ENCODE results near the gene SRPX. TPM values are rescaled to one million over a fixed set of nuclear protein-coding genes. Genes with fewer than 3 reads are reported as not detected.

The SRPX gene
- total RNA-seq, 2 experiments from 2014 or later: 1.2 to 1.5 TPM

DNA sequence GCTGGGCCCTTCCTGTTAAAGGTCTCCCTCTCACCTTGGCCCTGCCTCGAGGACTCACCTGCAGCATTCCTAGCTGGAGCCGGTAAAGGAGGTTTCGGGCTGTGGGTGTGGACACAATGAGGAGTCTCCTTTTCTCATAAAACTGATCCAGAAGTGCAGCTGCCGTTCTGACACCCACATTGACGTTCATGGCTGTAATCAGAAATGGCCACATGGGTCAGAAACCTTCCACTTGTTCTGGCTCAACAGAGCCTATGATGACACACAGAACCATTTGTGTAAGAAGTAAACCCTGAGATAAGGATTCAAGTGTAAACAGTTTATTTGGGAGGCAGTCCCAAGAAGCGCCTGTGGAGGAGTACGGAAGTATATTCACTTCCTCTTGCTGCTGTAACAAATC lies 63.8 kb downstream of the SRPX start:
- ATAC-seq (no peak), DNase-seq (no peak)
- Mint-ChIP-seq H3K4me3 (no peak overlapping the region), H3K27me3 (ENCODE audit: low read depth) (peaks cover 3% of the 10 kb centered on the region), H3K36me3 (ENCODE audit: low read depth) (no peaks in the 10 kb centered on the region), H3K4me1 (ENCODE audit: low read depth) (no peaks in the 10 kb centered on the region), H3K9me3 (ENCODE audit: insufficient read depth) (no peaks in the 10 kb centered on the region), H3K27ac (no peak overlapping the region)
- POLR2A ChIA-PET: no interaction called here
- CTCF ChIA-PET: interaction anchor here (0.6 kb wide), 1 partner anchor 433 kb away, joined by 3 read pairs; no protein-coding TSS in a partner anchor

DNA sequence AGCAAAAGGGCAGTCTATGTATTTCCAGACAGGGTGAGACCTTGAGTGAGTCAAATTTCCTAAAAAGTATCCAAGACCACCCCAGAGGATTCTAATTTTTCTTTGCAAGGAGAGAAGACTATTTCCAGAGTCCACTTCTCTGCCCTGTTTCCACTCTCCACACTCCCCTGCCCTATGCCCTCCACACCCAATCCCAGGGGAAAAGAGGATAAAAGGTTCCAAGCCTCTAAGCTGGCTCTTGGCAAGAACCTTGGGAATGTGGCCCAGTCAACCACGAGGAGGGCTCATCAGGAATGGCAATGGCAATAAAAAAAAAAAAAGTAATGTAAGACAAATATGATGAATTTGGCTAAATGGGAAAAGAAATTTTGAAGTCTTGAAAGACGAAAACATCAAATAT lies 65.9 kb downstream of the SRPX start:
- H3K27me3 Mint-ChIP-seq (ENCODE audit: low read depth): peaks cover 3% of the 10 kb centered on the region
- POLR2A ChIA-PET: no interaction called here
- H3K4me1 Mint-ChIP-seq (ENCODE audit: low read depth): no peaks in the 10 kb centered on the region
- H3K27ac Mint-ChIP-seq: no peak overlapping the region
- no peak for ATAC-seq
- no peak overlapping the region for H3K4me3 Mint-ChIP-seq
- CTCF ChIA-PET: no interaction called here
- H3K36me3 Mint-ChIP-seq (ENCODE audit: low read depth): no peaks in the 10 kb centered on the region
- H3K9me3 Mint-ChIP-seq (ENCODE audit: insufficient read depth): no peaks in the 10 kb centered on the region
- DNase-seq: no peak

DNA sequence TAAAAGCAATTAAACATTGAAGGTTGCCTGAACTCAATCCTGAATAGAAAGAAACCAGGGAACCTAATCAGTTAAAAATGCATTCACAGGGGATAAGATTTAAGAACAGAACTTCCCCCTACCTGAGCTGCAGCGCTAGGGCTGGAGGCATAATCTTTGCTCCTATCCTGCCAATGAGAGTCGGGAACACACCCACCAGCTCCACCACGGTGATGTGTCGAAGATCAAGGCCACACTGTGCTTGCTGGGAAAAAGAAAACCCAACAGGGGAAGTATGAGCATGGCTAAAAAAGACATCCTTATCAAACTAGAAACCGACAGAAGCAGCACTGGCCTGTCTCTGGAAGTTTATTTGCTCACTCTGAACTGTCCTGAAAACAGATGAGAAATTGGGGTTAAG lies 66.3 kb downstream of the SRPX start:
- ATAC-seq (no peak), DNase-seq (no peak)
- ChIA-PET CTCF (no interaction called here), POLR2A (no interaction called here)
- Mint-ChIP-seq H3K4me1 (ENCODE audit: low read depth) (no peaks in the 10 kb centered on the region), H3K9me3 (ENCODE audit: insufficient read depth) (no peaks in the 10 kb centered on the region), H3K27me3 (ENCODE audit: low read depth) (peaks cover 3% of the 10 kb centered on the region), H3K36me3 (ENCODE audit: low read depth) (no peaks in the 10 kb centered on the region), H3K4me3 (no peak overlapping the region), H3K27ac (no peak overlapping the region)

DNA sequence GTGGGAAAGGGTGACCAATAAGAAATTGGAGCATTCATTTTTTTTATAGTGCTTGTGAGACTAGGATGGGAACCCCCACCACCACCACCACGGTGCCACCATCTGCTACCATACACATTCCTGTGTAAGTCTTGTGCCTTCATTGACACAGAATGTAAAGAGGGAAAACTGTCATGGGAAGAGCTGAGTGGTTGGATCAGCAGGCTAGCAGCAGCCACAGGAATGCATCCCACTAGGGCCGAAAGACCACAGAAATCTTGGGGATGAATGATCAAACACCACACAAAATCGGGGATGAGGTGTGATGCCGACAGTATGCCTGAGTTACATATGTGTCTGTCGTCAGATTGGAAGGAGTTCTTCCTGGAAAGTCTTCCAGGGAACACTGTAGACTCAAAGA lies 69.2 kb downstream of the SRPX start:
- Mint-ChIP-seq H3K27me3 (ENCODE audit: low read depth) (peaks cover 3% of the 10 kb centered on the region), H3K36me3 (ENCODE audit: low read depth) (no peaks in the 10 kb centered on the region), H3K27ac (no peak overlapping the region), H3K4me3 (no peak overlapping the region), H3K9me3 (ENCODE audit: insufficient read depth) (no peaks in the 10 kb centered on the region), H3K4me1 (ENCODE audit: low read depth) (no peaks in the 10 kb centered on the region)
- ChIA-PET POLR2A (no interaction called here), CTCF (no interaction called here)
- ATAC-seq: no peak
- no peak for DNase-seq

DNA sequence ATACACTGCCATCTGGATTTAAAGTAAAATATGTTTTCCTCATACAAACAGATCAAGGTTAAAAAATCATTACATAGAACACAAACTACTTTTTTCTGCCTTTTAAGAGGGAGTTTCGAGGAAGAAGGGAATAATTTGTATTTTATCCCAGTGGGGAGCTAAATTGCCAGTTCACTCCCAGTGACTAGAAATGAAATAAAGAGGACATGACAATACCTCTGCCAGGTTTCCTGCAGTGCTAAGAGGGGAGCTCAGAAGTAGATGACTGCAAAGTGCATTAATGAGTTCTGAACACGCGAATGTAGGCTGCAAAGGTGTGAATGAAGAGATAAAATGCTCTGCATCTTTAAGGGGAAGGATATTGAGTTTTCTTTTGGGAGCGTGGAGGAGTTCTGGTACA lies 69.7 kb downstream of the SRPX start:
- DNase-seq (no peak), ATAC-seq (no peak)
- no peak overlapping the region for H3K27ac Mint-ChIP-seq
- H3K36me3 Mint-ChIP-seq (ENCODE audit: low read depth): no peaks in the 10 kb centered on the region
- H3K27me3 Mint-ChIP-seq (ENCODE audit: low read depth): peaks cover 3% of the 10 kb centered on the region
- no peak overlapping the region for H3K4me3 Mint-ChIP-seq
- H3K9me3 Mint-ChIP-seq (ENCODE audit: insufficient read depth): no peaks in the 10 kb centered on the region
- H3K4me1 Mint-ChIP-seq (ENCODE audit: low read depth): no peaks in the 10 kb centered on the region
- ChIA-PET CTCF (no interaction called here), POLR2A (no interaction called here)

DNA sequence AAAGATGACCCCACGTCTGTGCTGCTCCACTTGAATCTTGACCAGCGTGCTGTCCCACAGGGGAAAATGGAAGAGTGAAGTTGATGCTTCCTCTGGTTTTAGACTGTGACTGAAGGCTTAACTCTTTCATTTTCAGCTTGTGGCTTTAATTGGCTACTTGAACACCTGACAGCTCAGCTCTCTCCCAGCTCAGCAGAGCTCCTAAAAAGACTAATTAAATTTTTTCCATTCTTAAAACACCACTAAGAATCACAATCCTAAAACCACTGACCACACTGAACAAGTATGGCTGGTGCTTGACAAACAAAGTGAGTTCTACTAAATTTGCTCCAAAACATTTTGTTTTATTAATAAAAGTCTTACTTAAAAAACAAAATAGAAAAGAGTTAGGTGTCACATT lies 71.7 kb downstream of the SRPX start:
- ChIA-PET POLR2A (no interaction called here), CTCF (interaction anchor here (1.0 kb wide), 1 partner anchor 18 kb away, joined by 3 read pairs; no protein-coding TSS in a partner anchor)
- no peaks in the 10 kb centered on the region for H3K9me3 Mint-ChIP-seq (ENCODE audit: insufficient read depth)
- no peaks in the 10 kb centered on the region for H3K36me3 Mint-ChIP-seq (ENCODE audit: low read depth)
- no peak for DNase-seq
- no peak for ATAC-seq
- H3K4me1 Mint-ChIP-seq (ENCODE audit: low read depth): no peaks in the 10 kb centered on the region
- H3K4me3 Mint-ChIP-seq: no peak overlapping the region
- H3K27me3 Mint-ChIP-seq (ENCODE audit: low read depth): peaks cover 3% of the 10 kb centered on the region
- no peak overlapping the region for H3K27ac Mint-ChIP-seq

GRCh38 chrX:38142610-38143009 lies 78.1 kb downstream of the SRPX start:
- Mint-ChIP-seq H3K4me3 (no peak overlapping the region), H3K27me3 (ENCODE audit: low read depth) (no peaks in the 10 kb centered on the region), H3K27ac (no peak overlapping the region), H3K36me3 (ENCODE audit: low read depth) (no peaks in the 10 kb centered on the region), H3K4me1 (ENCODE audit: low read depth) (no peaks in the 10 kb centered on the region), H3K9me3 (ENCODE audit: insufficient read depth) (no peaks in the 10 kb centered on the region)
- ChIA-PET POLR2A (no interaction called here), CTCF (no interaction called here)
- DNase-seq (no peak), ATAC-seq (no peak)

- no peak overlapping the region for H3K4me3 Mint-ChIP-seq
- ATAC-seq (no peak), DNase-seq (no peak)
- no peaks in the 10 kb centered on the region for H3K27me3 Mint-ChIP-seq (ENCODE audit: low read depth)
- POLR2A ChIA-PET: no interaction called here
- H3K9me3 Mint-ChIP-seq (ENCODE audit: insufficient read depth): no peaks in the 10 kb centered on the region
- CTCF ChIA-PET: no interaction called here
- H3K27ac Mint-ChIP-seq: no peak overlapping the region
- H3K4me1 Mint-ChIP-seq (ENCODE audit: low read depth): no peaks in the 10 kb centered on the region
- no peaks in the 10 kb centered on the region for H3K36me3 Mint-ChIP-seq (ENCODE audit: low read depth)
Observed at GRCh38 chrX:38138900-38139299, 81.8 kb downstream of the SRPX start.

GRCh38 chrX:38138157-38138891 lies 82.3 kb downstream of the SRPX start:
- H3K36me3 Mint-ChIP-seq (ENCODE audit: low read depth): no peaks in the 10 kb centered on the region
- no peaks in the 10 kb centered on the region for H3K9me3 Mint-ChIP-seq (ENCODE audit: insufficient read depth)
- H3K27ac Mint-ChIP-seq: no peak overlapping the region
- DNase-seq (no peak), ATAC-seq (no peak)
- ChIA-PET POLR2A (no interaction called here), CTCF (no interaction called here)
- H3K4me3 Mint-ChIP-seq: no peak overlapping the region
- no peaks in the 10 kb centered on the region for H3K27me3 Mint-ChIP-seq (ENCODE audit: low read depth)
- H3K4me1 Mint-ChIP-seq (ENCODE audit: low read depth): no peaks in the 10 kb centered on the region

- POLR2A ChIA-PET: no interaction called here
- Mint-ChIP-seq H3K4me3 (no peak overlapping the region), H3K36me3 (ENCODE audit: low read depth) (no peaks in the 10 kb centered on the region), H3K4me1 (ENCODE audit: low read depth) (no peaks in the 10 kb centered on the region), H3K27me3 (ENCODE audit: low read depth) (no peaks in the 10 kb centered on the region), H3K27ac (no peak overlapping the region), H3K9me3 (ENCODE audit: insufficient read depth) (no peaks in the 10 kb centered on the region)
- ATAC-seq (no peak), DNase-seq (no peak)
- CTCF ChIA-PET: no interaction called here
Observed at GRCh38 chrX:38129366-38129765, 91.3 kb downstream of the SRPX start.

GRCh38 chrX:38127961-38128360 lies 92.7 kb downstream of the SRPX start:
- CTCF ChIA-PET: no interaction called here
- Mint-ChIP-seq H3K4me3 (no peak overlapping the region), H3K36me3 (ENCODE audit: low read depth) (no peaks in the 10 kb centered on the region), H3K27me3 (ENCODE audit: low read depth) (no peaks in the 10 kb centered on the region), H3K27ac (no peak overlapping the region), H3K4me1 (ENCODE audit: low read depth) (no peaks in the 10 kb centered on the region), H3K9me3 (ENCODE audit: insufficient read depth) (no peaks in the 10 kb centered on the region)
- POLR2A ChIA-PET: no interaction called here
- DNase-seq: no peak
- ATAC-seq: no peak

DNA sequence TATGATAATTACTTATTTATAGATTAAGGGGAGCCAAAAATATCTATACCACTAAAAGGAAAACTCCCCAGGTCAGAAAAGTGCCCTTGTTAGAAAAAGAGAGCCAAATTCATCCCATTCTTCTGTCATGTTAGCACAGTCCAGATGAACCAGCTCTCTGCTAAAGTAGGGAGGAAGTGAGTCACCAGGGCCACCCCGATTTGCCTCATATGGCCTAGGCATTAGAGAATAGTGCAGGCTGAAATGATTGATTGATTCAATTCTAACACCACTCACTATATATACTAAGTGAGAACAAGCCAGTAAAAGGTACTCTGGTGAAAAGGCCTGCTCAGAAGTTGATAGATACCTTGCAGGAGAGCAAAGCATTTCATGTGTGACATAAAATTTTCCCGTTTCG lies 94.5 kb downstream of the SRPX start:
- ChIA-PET CTCF (no interaction called here), POLR2A (no interaction called here)
- Mint-ChIP-seq H3K4me1 (ENCODE audit: low read depth) (no peaks in the 10 kb centered on the region), H3K9me3 (ENCODE audit: insufficient read depth) (no peaks in the 10 kb centered on the region), H3K36me3 (ENCODE audit: low read depth) (no peaks in the 10 kb centered on the region), H3K4me3 (no peak overlapping the region), H3K27ac (no peak overlapping the region), H3K27me3 (ENCODE audit: low read depth) (no peaks in the 10 kb centered on the region)
- no peak for DNase-seq
- no peak for ATAC-seq

DNA sequence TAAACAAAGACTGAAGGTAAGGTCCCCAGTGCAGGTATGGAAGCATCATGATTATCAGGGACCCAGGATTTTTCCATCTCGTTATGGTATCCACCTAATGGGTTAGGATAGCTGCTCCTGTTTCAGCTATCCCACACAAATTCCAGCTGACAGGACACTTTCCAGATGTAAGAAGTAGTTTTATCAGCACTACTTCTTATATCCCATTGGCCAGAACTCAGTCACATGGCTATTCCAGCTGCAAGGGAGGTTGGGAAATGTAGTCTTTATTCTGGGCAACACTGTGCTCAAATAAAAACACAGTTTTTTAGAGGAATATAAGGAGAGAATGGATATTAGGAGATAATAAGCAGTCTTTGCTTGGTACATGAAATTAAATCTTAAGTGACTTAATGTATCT lies 96.7 kb downstream of the SRPX start:
- DNase-seq: no peak
- Mint-ChIP-seq H3K4me3 (no peak overlapping the region), H3K4me1 (ENCODE audit: low read depth) (no peaks in the 10 kb centered on the region), H3K27me3 (ENCODE audit: low read depth) (no peaks in the 10 kb centered on the region), H3K27ac (no peak overlapping the region), H3K36me3 (ENCODE audit: low read depth) (no peaks in the 10 kb centered on the region), H3K9me3 (ENCODE audit: insufficient read depth) (no peaks in the 10 kb centered on the region)
- ChIA-PET POLR2A (no interaction called here), CTCF (no interaction called here)
- ATAC-seq: no peak
